HG03457 (cell line): ENCODE results near the gene VPS41.
"Not testable (repeated sequence)": the region's sequence is repeated elsewhere in the genome, so short reads cannot be mapped to it uniquely, and the experiment has no call there.

ENCODE experiments used
- ATAC-seq: cut with Tn5 transposase; IDR thresholded peaks from one replicate; pipeline ENCODE4 v1.9.1; 2021; ENCODE audit warnings: moderate number of reproducible peaks; ENCODE audit not compliant: unreplicated experiment

Gene VPS41

GRCh38 chr7:38858259-38858884 is 50.6 kb downstream of the VPS41 start:
- no peak for ATAC-seq

GRCh38 chr7:38855867-38856266 is 53.1 kb downstream of the VPS41 start:
- no peak for ATAC-seq

GRCh38 chr7:38855386-38855785 is 53.6 kb downstream of the VPS41 start:
- no peak for ATAC-seq

GRCh38 chr7:38854947-38855346 is 54.0 kb downstream of the VPS41 start:
- ATAC-seq: not testable (repeated sequence)

- no peak for ATAC-seq
These were observed 57.7 kb downstream of the VPS41 start for GRCh38 chr7:38851321-38851720.

GRCh38 chr7:38846280-38846679 is 62.7 kb downstream of the VPS41 start:
- no peak for ATAC-seq

GRCh38 chr7:38844952-38845563 is 63.9 kb downstream of the VPS41 start:
- no peak for ATAC-seq

GRCh38 chr7:38842746-38843145 is 66.2 kb downstream of the VPS41 start:
- ATAC-seq: no peak

- no peak for ATAC-seq
These were observed 68.1 kb downstream of the VPS41 start for GRCh38 chr7:38840736-38841460.

- ATAC-seq: no peak
These were observed 69.1 kb downstream of the VPS41 start for GRCh38 chr7:38839851-38840250.

- ATAC-seq: no peak
These were observed 70.1 kb downstream of the VPS41 start for GRCh38 chr7:38838725-38839385.

- ATAC-seq: no peak
These were observed 74.6 kb downstream of the VPS41 start for GRCh38 chr7:38834357-38834756.

GRCh38 chr7:38833329-38833728 is 75.7 kb downstream of the VPS41 start:
- no peak for ATAC-seq

- ATAC-seq: no peak
These were observed 77.6 kb downstream of the VPS41 start for GRCh38 chr7:38831259-38831996.

GRCh38 chr7:38830826-38831225 is 78.2 kb downstream of the VPS41 start:
- ATAC-seq: no peak

- no peak for ATAC-seq
These were observed 79.4 kb downstream of the VPS41 start for GRCh38 chr7:38829488-38830165.

GRCh38 chr7:38828026-38828425 is 81.0 kb downstream of the VPS41 start:
- no peak for ATAC-seq

GRCh38 chr7:38825721-38826440 is 83.1 kb downstream of the VPS41 start:
- ATAC-seq: no peak

GRCh38 chr7:38824948-38825347 is 84.0 kb downstream of the VPS41 start:
- no peak for ATAC-seq

GRCh38 chr7:38822549-38822948 is 86.4 kb downstream of the VPS41 start:
- no peak for ATAC-seq
